Caco-2 (cell line): ENCODE measurements around the gene ACTR1B. TPM values are rescaled to one million over a fixed set of nuclear protein-coding genes. Genes with fewer than 3 reads are reported as not detected.
A peak's percentile ranks its signal among the peaks of the same experiment; 100 is the strongest.

Experiments used
- BruUV-seq: library from RNA; stranded (reverse); fragments of 400-500 nt; replicated peaks from 2 replicates; lab custom pipeline; 2021; lab: Mats Ljungman, UMichigan
- CTCF ChIA-PET: fragments of 300-600 bp; sonication (Branson Sonifier 250); formaldehyde crosslinking; loops from one replicate; lab custom pipeline; 2022; ENCODE audit warnings: antibody characterized with exemption; lab: Charles Lee
- POLR2A ChIA-PET: fragments of 300-600 bp; sonication (Branson Sonifier 250); formaldehyde crosslinking; loops from one replicate; lab custom pipeline; 2022; ENCODE audit warnings: antibody characterized with exemption; lab: Charles Lee
- DNase-seq, 2 experiments: peaks; one replicate each; pipeline versions ENCODE4 v3.0.0 to v3.0.0-alpha.2; 2020 to 2022
- H3K27me3 ChIP-seq: replicated peaks from 2 replicates; pipeline ENCODE4 v1.6.0; 2011; ENCODE audit warnings: low read length; ENCODE audit not compliant: control insufficient read depth, insufficient read depth
- H3K36me3 ChIP-seq: 2 replicates; pipeline ENCODE4 v1.5.1; 2011; ENCODE audit warnings: low read length; ENCODE audit not compliant: control insufficient read depth, insufficient read depth
- H3K4me1 ChIP-seq: fragments of 250-450 bp; sonication (Bioruptor Pico); 2 replicates; pipeline ENCODE4 v1.5.1; 2020; ENCODE audit warnings: mild to moderate bottlenecking
- H3K4me3 ChIP-seq: 2 replicates; pipeline ENCODE4 v1.5.1; 2011; ENCODE audit warnings: low read depth, mild to moderate bottlenecking, control low read depth, low read length
- H3K9me3 ChIP-seq: fragments of 250-450 bp; sonication (Bioruptor Pico); 2 replicates; pipeline ENCODE4 v1.5.1; 2020; ENCODE audit warnings: mild to moderate bottlenecking, moderate library complexity
- H3K27ac Mint-ChIP-seq: one replicate; pipeline ENCODE4 v1.8.0; 2022; ENCODE audit warnings: mixed read lengths; ENCODE audit not compliant: unreplicated experiment
- H3K27me3 Mint-ChIP-seq: one replicate; pipeline ENCODE4 v1.8.0; 2022; ENCODE audit warnings: mixed read lengths; ENCODE audit not compliant: insufficient read depth, unreplicated experiment
- H3K36me3 Mint-ChIP-seq: one replicate; pipeline ENCODE4 v1.8.0; 2022; ENCODE audit warnings: mild to moderate bottlenecking, mixed read lengths; ENCODE audit not compliant: insufficient read depth, unreplicated experiment
- H3K4me1 Mint-ChIP-seq: one replicate; pipeline ENCODE4 v1.8.0; 2022; ENCODE audit warnings: low read depth, mixed read lengths; ENCODE audit not compliant: unreplicated experiment
- H3K4me3 Mint-ChIP-seq: one replicate; pipeline ENCODE4 v1.8.0; 2022; ENCODE audit warnings: mild to moderate bottlenecking, moderate library complexity, mixed read lengths; ENCODE audit not compliant: unreplicated experiment
- H3K9me3 Mint-ChIP-seq: one replicate; pipeline ENCODE4 v1.8.0; 2022; ENCODE audit warnings: mixed read lengths; ENCODE audit not compliant: unreplicated experiment
- intact Hi-C: fragments of 100-400 bp; cut with micrococcal nuclease; formaldehyde crosslinking; loops from one replicate; pipeline ENCODE4 v1.10.0; 2022; ENCODE audit not compliant: unreplicated experiment
- total RNA-seq: library from RNA; stranded (reverse); gene quantifications from 2 replicates; pipeline ENCODE4 v1.2.3, GENCODE V29; 2022
- TF ChIP-seq, protein P1 (sequence below), 2 experiments: fragments of 200-600 bp in 1 of 2; IDR thresholded peaks; 1 replicate in 1 of 2; 2 replicates in 1 of 2; pipeline versions ENCODE4 v1.5.1 to v1.8.0; 2011 to 2022; ENCODE audit warnings: antibody characterized with exemption in 1 of 2, control low read depth in 1 of 2, inconsistent platforms in 1 of 2, low read depth in 1 of 2, low read length in 1 of 2, mild to moderate bottlenecking in 1 of 2, moderate library complexity in 1 of 2; ENCODE audit not compliant: insufficient read depth in 1 of 2, severe bottlenecking in 1 of 2, unreplicated experiment in 1 of 2

Gene ACTR1B
- total RNA-seq, 1 experiment from 2014 or later: 42.3 TPM

GRCh38 chr2:97711394-97711711 lies 47.5 kb upstream of the ACTR1B start:
- Histone ChIP-seq H3K4me1 (peaks cover 30% of the 10 kb centered on the region), H3K9me3 (no peaks in the 10 kb centered on the region), H3K27me3 (no peaks in the 10 kb centered on the region), H3K4me3 (no peak overlapping the region), H3K36me3 (no peaks in the 10 kb centered on the region)
- POLR2A ChIA-PET: no interaction called here
- Mint-ChIP-seq H3K4me1 (peaks cover 31% of the 10 kb centered on the region), H3K36me3 (no peaks in the 10 kb centered on the region), H3K4me3 (no peak overlapping the region), H3K9me3 (no peaks in the 10 kb centered on the region), H3K27me3 (no peaks in the 10 kb centered on the region), H3K27ac (peak overlapping the region; percentile 48)
- intact Hi-C loops: no loop called here
- no TSS peak for BruUV-seq
- CTCF ChIA-PET: no interaction called here
- no peak for DNase-seq
- TF ChIP-seq, protein P1, sequence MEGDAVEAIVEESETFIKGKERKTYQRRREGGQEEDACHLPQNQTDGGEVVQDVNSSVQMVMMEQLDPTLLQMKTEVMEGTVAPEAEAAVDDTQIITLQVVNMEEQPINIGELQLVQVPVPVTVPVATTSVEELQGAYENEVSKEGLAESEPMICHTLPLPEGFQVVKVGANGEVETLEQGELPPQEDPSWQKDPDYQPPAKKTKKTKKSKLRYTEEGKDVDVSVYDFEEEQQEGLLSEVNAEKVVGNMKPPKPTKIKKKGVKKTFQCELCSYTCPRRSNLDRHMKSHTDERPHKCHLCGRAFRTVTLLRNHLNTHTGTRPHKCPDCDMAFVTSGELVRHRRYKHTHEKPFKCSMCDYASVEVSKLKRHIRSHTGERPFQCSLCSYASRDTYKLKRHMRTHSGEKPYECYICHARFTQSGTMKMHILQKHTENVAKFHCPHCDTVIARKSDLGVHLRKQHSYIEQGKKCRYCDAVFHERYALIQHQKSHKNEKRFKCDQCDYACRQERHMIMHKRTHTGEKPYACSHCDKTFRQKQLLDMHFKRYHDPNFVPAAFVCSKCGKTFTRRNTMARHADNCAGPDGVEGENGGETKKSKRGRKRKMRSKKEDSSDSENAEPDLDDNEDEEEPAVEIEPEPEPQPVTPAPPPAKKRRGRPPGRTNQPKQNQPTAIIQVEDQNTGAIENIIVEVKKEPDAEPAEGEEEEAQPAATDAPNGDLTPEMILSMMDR (IDR thresholded peaks at IDR 0.05; ENCODE audit: insufficient read depth in 1 of 2, low read depth in 1 of 2, low read length in 1 of 2, severe bottlenecking in 1 of 2, unreplicated experiment in 1 of 2): no peak

GRCh38 chr2:97708608-97709007 lies 44.8 kb upstream of the ACTR1B start:
- H3K36me3 Mint-ChIP-seq: no peaks in the 10 kb centered on the region
- no peak overlapping the region for H3K4me3 Mint-ChIP-seq
- TF ChIP-seq, protein P1 (IDR thresholded peaks at IDR 0.05; ENCODE audit: insufficient read depth in 1 of 2, low read depth in 1 of 2, low read length in 1 of 2, severe bottlenecking in 1 of 2, unreplicated experiment in 1 of 2): no peak
- Histone ChIP-seq H3K4me1 (peaks cover 30% of the 10 kb centered on the region), H3K9me3 (no peaks in the 10 kb centered on the region), H3K36me3 (no peaks in the 10 kb centered on the region), H3K4me3 (no peak overlapping the region), H3K27me3 (no peaks in the 10 kb centered on the region)
- H3K27me3 Mint-ChIP-seq: no peaks in the 10 kb centered on the region
- no TSS peak for BruUV-seq
- peaks cover 27% of the 10 kb centered on the region for H3K4me1 Mint-ChIP-seq
- H3K27ac Mint-ChIP-seq: no peak overlapping the region
- no peak for DNase-seq
- ChIA-PET CTCF (interaction anchor here (1.6 kb wide), 1 partner anchor 8 kb away, joined by 5 read pairs; no protein-coding TSS in a partner anchor), POLR2A (no interaction called here)
- no peaks in the 10 kb centered on the region for H3K9me3 Mint-ChIP-seq
- intact Hi-C loops: no loop called here

GRCh38 chr2:97708048-97708380 lies 44.2 kb upstream of the ACTR1B start:
- POLR2A ChIA-PET: no interaction called here
- BruUV-seq: no TSS peak
- H3K4me1 Mint-ChIP-seq: peaks cover 27% of the 10 kb centered on the region
- Histone ChIP-seq H3K36me3 (no peaks in the 10 kb centered on the region), H3K4me1 (peaks cover 25% of the 10 kb centered on the region), H3K27me3 (no peaks in the 10 kb centered on the region), H3K4me3 (no peak overlapping the region), H3K9me3 (no peaks in the 10 kb centered on the region)
- no peaks in the 10 kb centered on the region for H3K27me3 Mint-ChIP-seq
- CTCF ChIA-PET: interaction anchor here (1.6 kb wide), 1 partner anchor 8 kb away, joined by 5 read pairs; no protein-coding TSS in a partner anchor
- intact Hi-C loops: no loop called here
- DNase-seq: no peak
- H3K9me3 Mint-ChIP-seq: no peaks in the 10 kb centered on the region
- no peaks in the 10 kb centered on the region for H3K36me3 Mint-ChIP-seq
- TF ChIP-seq, protein P1 (IDR thresholded peaks at IDR 0.05; ENCODE audit: insufficient read depth in 1 of 2, low read depth in 1 of 2, low read length in 1 of 2, severe bottlenecking in 1 of 2, unreplicated experiment in 1 of 2): no peak
- no peak overlapping the region for H3K4me3 Mint-ChIP-seq
- H3K27ac Mint-ChIP-seq: no peak overlapping the region
